GM18867 (cell line): ENCODE results near the gene CELF2.
A peak's percentile ranks its signal among the peaks of the same experiment; 100 is the strongest.

Experiments
- ATAC-seq: cut with Tn5 transposase; IDR thresholded peaks from one replicate; pipeline ENCODE4 v1.9.1; 2021; ENCODE audit warnings: mild to moderate bottlenecking, moderate library complexity; ENCODE audit not compliant: unreplicated experiment

The CELF2 gene

GRCh38 chr10:11152801-11153200 lies 135.1 kb downstream of the CELF2 start:
- ATAC-seq, result no peak

GRCh38 chr10:11153245-11153644 lies 135.6 kb downstream of the CELF2 start:
- ATAC-seq, result no peak

DNA sequence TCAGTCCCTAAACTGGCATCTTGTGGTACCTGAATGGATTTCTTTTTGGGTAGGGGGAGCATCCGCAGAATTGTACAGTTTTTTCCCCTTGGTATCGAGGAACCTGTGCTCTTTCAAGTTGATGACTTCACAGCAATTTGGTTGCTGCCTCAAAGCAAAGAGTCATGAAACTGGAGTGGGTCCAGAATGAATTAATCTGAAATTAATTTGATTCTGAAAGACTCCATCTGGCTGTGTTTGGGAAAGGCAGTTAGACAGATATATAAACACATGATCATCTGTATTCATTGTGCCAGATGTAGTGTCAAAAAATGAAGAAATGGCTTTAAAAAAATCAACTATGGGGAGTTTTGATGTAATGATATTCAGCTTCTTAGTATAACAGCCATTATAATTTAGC lies 136.1 kb downstream of the CELF2 start:
- ATAC-seq, result no peak

DNA sequence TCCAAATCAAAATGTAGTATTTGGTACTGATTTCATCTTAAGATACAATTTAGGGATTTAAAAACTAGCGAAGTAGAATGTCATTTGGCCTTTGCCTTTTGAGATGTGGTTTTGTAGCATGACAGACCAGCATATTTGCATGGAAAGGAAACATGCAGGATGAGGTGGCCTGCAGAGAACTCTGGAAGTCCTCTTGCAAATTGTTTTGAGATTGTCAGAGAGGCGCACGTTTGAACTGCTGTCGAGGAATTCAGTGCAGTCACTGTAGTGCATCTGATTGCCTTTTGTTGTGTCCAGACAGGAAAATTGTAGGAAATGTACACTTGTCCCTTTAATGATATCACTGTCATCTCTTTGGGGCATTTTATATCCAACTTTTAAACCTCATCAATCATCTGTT lies 136.7 kb downstream of the CELF2 start:
- peak; percentile 46 for ATAC-seq

DNA sequence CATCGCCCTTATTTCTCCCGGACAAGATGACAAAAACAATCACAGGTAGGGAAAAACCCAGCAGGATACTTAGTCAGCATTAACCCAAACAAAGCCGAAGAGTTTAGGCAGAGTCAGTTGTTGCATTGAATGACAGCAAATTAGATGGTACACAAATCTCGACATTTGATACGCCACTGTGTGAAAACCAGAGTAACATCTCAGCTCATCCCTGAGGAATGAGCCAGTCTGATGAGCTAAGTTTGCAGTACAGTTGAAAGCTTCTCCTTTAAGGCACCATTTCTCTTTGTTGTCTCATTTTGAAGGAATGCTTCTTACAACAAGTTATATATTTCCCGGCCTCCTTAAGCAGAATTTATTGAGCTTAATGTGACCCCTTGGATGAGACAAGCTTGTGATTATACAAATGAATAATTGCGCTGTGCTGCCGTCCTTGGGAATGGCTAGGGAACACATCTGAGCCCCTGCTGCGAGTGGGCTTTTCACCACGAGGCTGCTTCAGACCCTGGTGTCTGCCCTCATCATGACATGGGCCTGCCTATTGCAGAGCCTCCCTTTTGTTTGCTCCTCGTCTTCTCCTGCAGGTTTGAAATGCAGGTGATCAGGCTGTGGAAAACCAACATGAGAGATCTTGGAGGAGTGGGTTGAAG lies 137.3 kb downstream of the CELF2 start:
- ATAC-seq, result no peak

- ATAC-seq, result no peak
Observed at GRCh38 chr10:11156480-11156879, 138.8 kb downstream of the CELF2 start.

DNA sequence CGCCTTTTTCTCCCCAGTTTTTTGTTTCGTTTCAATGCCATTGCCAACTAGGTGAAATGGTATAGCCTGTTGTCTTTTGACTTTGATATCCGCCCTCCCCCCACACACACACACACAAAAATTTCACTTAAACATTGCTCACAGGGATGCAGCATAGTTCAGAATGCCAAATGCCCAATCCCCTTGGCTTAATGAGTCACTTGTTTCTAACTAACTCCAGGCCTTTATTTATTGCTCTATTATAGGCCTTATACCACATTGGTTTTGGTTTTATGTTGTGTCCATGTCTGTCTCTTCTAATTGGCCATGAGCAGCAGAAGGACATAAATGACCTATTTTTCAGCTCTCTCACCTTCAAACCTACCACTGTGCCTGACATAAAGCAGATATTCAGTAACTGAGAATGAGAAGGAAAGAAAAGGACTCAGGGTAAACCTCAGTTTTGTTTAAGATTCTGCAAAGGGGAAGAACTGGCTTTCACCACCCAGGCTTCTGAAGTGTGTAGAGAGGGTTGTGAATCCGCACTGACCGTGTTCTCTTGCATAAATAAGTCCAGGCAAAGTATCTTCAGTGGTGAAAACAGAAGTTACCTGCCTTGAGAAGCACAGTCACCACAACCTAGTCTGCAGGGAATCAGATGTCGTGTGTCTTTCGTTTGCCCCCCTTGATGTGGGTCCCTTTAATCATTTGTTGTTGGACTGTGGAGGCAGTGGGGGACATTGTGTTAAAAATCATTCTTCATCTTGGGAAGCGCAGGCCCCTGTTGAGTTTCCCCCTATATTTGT lies 139.8 kb downstream of the CELF2 start:
- ATAC-seq, result peak; percentile 57

DNA sequence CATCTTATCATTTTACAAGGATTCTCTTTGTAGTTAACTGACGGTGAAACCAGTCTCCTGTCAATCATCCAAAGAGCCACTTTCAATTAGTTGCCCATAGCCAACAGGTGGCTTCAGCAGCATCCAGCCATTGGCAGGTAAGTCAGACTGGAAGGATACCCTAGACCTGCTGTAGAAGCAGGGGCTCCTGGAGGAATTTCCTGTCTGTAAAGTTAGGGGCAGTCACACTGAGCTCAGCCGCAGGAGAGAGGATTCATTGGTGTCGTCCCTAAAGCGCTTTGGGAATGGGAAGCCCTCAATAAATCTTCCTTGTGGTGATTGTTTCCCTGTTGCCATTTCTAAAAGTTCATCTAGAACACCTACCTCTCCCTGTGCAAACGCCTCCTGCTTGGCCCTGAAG lies 140.4 kb downstream of the CELF2 start:
- ATAC-seq, result no peak

- ATAC-seq, result no peak
Observed at GRCh38 chr10:11159543-11160215, 142.0 kb downstream of the CELF2 start.

DNA sequence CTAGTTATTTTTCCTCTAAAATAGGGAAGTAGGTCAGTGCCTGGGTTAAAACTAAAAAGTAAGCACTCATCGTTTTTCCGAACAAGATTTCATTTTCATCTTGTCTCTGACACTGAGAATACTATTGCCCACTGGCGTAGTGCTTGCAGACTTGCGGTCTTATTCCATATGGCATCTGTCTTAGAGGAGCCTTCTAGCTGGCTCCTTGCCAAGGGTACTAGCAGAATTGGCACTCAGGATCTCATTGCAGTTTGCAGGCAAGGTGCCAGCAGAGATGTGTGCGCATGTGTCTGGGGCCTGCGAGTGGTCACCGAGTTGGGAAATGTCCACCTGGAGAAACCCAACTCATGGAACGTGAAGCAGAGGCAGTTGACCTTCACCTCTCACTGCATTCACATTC lies 143.4 kb downstream of the CELF2 start:
- ATAC-seq, result no peak

DNA sequence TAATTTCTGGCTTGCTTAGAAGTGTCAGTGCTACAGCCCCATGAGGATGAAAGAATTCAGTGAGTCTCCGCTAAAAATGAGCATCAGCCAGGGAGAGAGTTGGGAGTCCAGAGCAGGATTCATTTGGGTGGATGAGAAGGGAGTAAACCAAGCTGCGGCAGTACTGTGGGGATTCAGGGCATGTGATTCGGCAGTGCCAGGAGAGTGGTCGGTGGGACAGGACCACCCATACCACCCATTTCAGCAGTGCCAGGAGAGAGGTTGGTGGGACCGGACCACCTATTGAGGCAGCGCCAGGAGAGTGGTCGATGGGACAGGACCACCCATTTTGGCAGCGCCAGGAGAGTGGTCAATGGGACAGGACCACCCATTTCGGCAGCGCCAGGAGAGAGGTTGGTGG lies 144.2 kb downstream of the CELF2 start:
- ATAC-seq, result no peak

DNA sequence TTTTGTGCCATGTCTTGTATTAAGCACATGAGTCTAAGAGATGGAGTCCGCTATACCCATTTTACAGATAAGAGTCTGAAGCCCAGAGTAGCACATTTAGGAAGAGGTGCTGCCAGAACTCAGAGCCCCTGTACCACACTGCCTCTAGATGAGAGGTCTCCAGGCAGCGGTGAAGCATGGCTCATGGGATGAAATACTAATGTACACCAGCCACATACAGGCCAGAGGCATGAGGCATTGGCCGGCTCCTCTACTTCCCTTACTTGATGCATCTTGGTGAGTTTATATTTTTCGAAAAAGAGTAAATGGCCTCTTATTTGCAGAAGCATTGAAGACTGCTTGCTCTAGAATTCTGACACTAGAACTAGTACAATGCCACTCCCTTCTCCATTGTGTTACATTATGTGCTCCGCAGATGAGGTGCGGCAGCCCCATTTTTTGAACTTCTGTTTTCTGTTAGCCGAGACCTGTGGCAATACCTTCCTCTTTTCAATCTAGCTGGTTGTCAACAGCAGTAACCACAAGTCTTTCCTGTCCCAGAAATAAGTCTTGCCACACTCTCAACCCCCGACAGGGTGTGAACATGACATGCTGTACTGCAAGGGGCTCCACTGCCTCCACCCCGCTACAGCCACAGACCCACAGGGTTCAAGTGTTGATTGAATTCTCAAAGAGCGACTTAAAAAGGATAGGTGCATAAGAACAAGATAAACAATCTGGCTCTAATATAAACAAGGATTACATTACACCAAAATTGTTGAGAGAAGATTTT lies 145.3 kb downstream of the CELF2 start:
- ATAC-seq, result peak; percentile 78

GRCh38 chr10:11163780-11164550 lies 146.3 kb downstream of the CELF2 start:
- no peak for ATAC-seq

DNA sequence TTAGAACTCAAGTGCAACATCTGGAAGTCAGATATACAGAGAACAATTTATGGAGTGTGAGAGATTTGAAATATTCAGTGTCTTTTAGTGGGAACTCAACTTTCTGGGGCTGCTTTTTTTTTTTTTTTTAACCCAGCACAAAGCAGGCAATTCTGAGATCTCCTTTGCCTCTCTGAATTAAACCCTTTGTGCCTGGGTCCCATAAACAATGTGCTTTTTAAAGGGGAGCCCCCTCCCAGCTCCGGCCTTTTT lies 146.8 kb downstream of the CELF2 start:
- ATAC-seq, result no peak

GRCh38 chr10:11164803-11165590 lies 147.3 kb downstream of the CELF2 start:
- peak; percentile 19 for ATAC-seq

- ATAC-seq, result peak; percentile 55
Observed at GRCh38 chr10:11165591-11166543, 148.2 kb downstream of the CELF2 start.

- no peak for ATAC-seq
Observed at GRCh38 chr10:11166550-11166949, 148.9 kb downstream of the CELF2 start.

GRCh38 chr10:11167233-11167966 lies 149.7 kb downstream of the CELF2 start:
- ATAC-seq, result no peak
